Measurements from ENCODE around the gene P2RX3.

The P2RX3 gene

DNA sequence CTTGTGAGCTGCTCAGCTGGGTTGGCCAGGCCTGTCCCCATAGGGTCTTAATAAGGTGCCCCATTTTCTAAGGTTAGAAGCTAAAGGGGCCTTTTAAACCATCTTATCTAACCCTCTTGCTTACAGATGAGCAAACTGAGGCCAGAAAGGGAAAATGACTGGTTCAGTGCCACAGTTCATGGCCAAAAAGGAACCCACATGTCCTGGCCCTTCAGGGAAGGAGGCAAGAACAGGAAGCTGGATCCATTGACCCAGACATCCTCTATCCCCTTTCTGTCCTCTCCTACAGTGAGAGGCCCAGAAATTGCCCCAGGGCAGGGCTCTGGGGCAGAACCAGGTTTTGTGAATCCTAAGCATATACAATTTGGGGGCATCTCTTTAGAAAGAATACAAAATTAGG, 32.8 kb downstream of the P2RX3 start:
- H3K4me1 ChIP-seq (ENCODE audit: insufficient read depth, low read length): peaks cover 6% of the 10 kb centered on the region
- no peaks in the 10 kb centered on the region for H3K36me3 ChIP-seq (ENCODE audit: insufficient read depth, low read length)

DNA sequence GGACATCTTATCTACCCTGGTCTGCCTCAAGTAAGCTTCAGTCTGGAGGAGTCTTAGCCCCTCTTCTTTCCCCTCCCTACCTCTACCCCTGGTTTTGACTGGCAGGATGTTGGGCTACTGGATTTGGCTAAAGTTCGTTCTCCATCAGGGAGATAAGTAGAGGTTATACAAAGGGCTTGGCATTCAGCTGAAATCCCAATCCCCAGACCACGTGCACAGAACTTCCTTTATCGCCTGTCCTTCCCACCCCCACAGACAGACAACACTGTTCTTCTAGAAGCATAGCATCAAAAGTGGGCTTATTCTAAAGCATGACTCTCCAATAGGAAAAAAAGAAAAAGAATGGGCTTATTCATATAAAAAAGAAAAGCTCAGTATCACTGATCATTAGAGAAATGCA, 35.0 kb downstream of the P2RX3 start:
- H3K9me3 ChIP-seq (ENCODE audit: control insufficient read depth, insufficient read depth, low read length): no peaks in the 10 kb centered on the region
- H3K9ac ChIP-seq (ENCODE audit: low read depth, low read length): no peak overlapping the region
- no peaks in the 10 kb centered on the region for H3K4me1 ChIP-seq (ENCODE audit: insufficient read depth, low read length)
- H3K36me3 ChIP-seq (ENCODE audit: insufficient read depth, low read length): no peaks in the 10 kb centered on the region

More for the DNA sequence above, 32.8 kb downstream of the P2RX3 start:
- no peaks in the 10 kb centered on the region for H3K9me3 ChIP-seq (ENCODE audit: control insufficient read depth, insufficient read depth, low read length)
- H3K9ac ChIP-seq (ENCODE audit: low read depth, low read length): no peak overlapping the region

DNA sequence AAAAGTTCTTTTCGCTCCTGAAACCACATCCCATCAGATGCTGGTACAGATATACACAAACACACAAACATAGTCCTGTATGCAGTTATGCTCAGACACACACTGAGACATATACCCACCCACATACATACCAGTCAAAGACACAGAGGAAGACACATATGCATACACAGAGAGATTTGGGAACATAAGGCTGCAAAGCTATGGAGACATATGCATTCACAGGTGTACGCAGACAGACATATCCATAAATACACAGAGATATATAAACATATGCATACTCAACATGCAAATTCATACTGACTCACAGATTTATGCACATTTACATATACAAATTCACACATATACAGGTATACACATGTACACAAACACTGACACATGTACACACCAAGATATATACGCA, 36.8 kb downstream of the P2RX3 start:
- H3K9ac ChIP-seq (ENCODE audit: low read depth, low read length): no peak overlapping the region
- no peaks in the 10 kb centered on the region for H3K9me3 ChIP-seq (ENCODE audit: control insufficient read depth, insufficient read depth, low read length)
- no peaks in the 10 kb centered on the region for H3K4me1 ChIP-seq (ENCODE audit: insufficient read depth, low read length)
- no peaks in the 10 kb centered on the region for H3K36me3 ChIP-seq (ENCODE audit: insufficient read depth, low read length)

DNA sequence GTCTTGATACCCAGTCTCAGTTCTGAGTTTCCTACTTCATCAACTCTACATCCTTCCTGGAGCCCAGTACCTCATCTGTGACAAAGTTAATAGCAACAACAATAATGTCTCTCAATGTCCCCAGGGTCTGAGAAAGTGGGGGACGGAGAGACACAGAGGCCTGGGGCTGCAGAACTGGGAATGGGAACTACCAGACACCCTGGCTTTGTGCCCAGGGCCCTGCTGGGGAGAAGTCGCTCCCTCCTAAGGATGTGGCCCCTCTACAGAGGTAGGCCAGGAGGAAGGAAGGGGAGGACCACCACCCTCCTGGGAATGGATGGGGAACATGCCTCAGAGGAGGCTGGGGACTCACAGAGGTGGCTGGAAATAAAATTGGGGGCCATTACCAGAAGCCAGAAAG, 37.3 kb downstream of the P2RX3 start:
- no peaks in the 10 kb centered on the region for H3K4me1 ChIP-seq (ENCODE audit: insufficient read depth, low read length)
- no peak overlapping the region for H3K9ac ChIP-seq (ENCODE audit: low read depth, low read length)
- H3K9me3 ChIP-seq (ENCODE audit: control insufficient read depth, insufficient read depth, low read length): no peaks in the 10 kb centered on the region
- no peaks in the 10 kb centered on the region for H3K36me3 ChIP-seq (ENCODE audit: insufficient read depth, low read length)

DNA sequence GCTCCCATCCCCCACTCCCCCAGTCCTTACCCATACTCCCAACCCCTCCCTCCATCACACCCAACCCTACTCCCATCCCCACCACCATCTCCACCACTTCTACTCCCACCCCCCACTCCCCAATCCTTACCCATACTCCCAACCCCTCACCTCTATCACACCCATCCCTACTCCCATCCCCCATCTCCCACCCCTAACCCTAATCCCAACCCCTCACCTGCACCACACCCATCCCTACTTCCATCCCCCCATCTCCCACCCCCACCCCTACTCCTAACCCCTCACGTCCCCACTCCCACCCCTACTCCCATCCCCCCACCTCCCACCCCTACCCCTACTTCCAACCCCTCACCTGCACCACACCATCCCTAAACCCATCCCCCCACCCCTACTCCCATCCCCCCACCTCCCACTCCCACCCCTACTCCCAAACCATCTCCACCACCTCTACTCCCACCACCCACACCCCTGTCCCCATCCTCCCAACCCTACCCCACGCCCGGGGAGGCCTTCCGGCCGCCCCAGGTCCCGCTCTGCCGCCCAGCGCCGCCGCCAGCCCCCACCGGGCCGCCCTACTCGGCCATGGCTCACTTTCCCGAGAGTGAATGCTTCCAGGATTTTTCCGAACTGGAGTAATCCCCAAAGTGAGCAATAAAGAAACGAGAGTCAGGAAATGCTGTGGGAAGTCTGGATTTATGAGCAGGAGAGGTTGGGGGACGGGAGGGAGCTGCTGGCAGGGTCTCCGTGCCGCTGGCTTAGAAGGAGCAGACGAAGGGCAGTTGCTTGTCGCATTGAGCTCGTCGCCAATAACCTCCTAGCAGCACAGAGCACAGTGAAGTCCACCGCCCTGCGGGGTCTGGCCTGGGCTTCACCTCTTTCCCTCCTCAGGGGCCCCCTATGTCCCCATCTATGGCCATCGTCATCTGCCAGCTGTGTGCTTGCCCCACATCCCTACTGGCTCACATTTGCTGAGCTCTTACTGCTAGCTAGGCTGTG, 38.2 kb downstream of the P2RX3 start:
- Histone ChIP-seq H3K36me3 (ENCODE audit: insufficient read depth, low read length) (no peaks in the 10 kb centered on the region), H3K9ac (ENCODE audit: low read depth, low read length) (no peak overlapping the region; the same call in 1 of the 2 replicates), H3K9me3 (ENCODE audit: control insufficient read depth, insufficient read depth, low read length) (no peaks in the 10 kb centered on the region), H3K4me1 (ENCODE audit: insufficient read depth, low read length) (no peaks in the 10 kb centered on the region)

DNA sequence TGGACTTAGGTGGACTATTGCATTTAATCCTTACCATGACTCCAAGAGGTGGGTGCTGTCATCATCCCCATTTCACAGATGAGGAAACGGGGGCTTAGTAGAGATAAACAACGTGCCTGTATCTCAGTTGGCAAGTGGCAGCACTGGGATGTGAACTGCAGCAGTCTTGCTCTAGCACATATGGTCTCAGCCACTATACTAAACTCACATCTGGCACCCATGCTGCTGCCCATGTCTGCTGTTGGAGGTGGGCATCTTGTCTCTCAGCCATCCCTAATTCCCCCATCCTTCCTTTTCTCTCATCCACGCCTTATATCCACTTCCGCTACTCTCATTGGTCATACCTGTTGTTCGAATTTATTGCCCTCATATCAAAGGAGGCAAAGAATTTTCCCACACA, 39.0 kb downstream of the P2RX3 start:
- Histone ChIP-seq H3K4me1 (ENCODE audit: insufficient read depth, low read length) (no peaks in the 10 kb centered on the region), H3K9me3 (ENCODE audit: control insufficient read depth, insufficient read depth, low read length) (no peaks in the 10 kb centered on the region), H3K9ac (ENCODE audit: low read depth, low read length) (no peak overlapping the region), H3K36me3 (ENCODE audit: insufficient read depth, low read length) (no peaks in the 10 kb centered on the region)

DNA sequence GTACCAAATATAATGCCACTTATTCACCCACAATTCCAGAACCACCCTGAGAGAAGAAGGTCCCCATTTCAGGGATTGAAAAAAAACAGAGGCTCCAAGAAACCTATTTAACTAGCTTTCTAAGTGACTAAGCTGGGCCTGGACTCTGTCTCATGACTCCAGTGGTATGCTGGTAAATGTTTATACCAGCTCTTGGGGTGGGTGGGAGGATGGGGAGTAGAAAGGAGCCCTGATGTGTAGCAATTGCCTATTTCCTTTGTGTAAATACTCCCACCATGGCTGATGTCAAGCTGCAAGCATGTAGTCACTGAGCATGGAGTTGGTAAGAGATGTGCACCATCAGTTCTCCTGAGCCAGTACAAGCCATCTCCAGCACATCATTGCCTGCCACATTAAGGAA, 40.0 kb downstream of the P2RX3 start:
- H3K36me3 ChIP-seq (ENCODE audit: insufficient read depth, low read length): no peaks in the 10 kb centered on the region
- H3K9ac ChIP-seq (ENCODE audit: low read depth, low read length): no peak overlapping the region

DNA sequence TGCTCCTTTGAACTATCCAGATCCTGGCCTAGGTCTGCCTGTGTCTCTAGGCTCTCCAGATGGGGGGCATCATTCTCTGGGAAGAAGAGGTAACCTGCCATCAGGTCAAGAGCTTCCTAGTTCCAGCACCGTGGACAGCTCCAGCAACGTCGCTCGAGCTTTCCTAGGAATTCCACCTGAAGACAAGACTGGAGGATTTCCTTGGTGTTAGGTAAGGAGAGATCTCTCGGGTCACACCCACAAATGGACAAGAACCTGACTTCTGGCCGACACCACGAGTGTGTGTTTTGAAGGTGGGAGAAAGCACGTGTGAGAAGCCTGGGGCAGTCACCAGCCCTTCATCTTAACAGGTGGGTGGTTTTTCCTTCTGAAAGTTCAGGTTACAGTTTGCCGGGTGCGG, 41.6 kb downstream of the P2RX3 start:
- H3K9me3 ChIP-seq (ENCODE audit: control insufficient read depth, insufficient read depth, low read length): no peaks in the 10 kb centered on the region
- no peaks in the 10 kb centered on the region for H3K4me1 ChIP-seq (ENCODE audit: insufficient read depth, low read length)
- no peaks in the 10 kb centered on the region for H3K36me3 ChIP-seq (ENCODE audit: insufficient read depth, low read length)
- H3K9ac ChIP-seq (ENCODE audit: low read depth, low read length): no peak overlapping the region

More for the DNA sequence above, 40.0 kb downstream of the P2RX3 start:
- H3K9me3 ChIP-seq (ENCODE audit: control insufficient read depth, insufficient read depth, low read length): no peaks in the 10 kb centered on the region
- H3K4me1 ChIP-seq (ENCODE audit: insufficient read depth, low read length): no peaks in the 10 kb centered on the region

DNA sequence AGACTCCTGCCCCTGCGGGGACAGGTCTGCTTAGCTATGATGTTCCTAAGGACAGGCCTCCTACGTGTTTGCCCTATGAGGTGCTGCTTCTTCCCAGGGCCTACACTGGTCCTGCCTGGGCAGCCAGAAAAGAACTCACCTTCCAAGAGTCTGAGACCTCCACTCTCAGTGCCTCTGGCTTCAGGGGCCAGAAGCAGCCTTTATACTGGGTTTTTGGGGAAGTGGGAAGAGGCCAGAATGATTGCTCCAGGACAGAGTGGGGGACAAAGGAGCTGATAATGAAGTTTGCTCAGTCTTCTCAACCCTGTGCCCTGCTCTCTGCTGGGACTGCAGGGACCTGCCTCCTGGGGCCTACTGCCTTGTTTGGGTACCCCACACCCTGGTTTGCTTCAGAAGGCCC, 42.8 kb downstream of the P2RX3 start, which contains the start of gene PRG3:
Gene PRG3 (minus strand): TSS at position 176 of the 400 bp plus-strand sequence. CDS start 442 bp downstream, outside the sequence.
- Histone ChIP-seq H3K4me1 (ENCODE audit: insufficient read depth, low read length) (no peaks in the 10 kb centered on the region), H3K9me3 (ENCODE audit: control insufficient read depth, insufficient read depth, low read length) (no peaks in the 10 kb centered on the region), H3K9ac (ENCODE audit: low read depth, low read length) (no peak within 1 kb of the TSS), H3K36me3 (ENCODE audit: insufficient read depth, low read length) (no peaks in the 10 kb centered on the region)

DNA sequence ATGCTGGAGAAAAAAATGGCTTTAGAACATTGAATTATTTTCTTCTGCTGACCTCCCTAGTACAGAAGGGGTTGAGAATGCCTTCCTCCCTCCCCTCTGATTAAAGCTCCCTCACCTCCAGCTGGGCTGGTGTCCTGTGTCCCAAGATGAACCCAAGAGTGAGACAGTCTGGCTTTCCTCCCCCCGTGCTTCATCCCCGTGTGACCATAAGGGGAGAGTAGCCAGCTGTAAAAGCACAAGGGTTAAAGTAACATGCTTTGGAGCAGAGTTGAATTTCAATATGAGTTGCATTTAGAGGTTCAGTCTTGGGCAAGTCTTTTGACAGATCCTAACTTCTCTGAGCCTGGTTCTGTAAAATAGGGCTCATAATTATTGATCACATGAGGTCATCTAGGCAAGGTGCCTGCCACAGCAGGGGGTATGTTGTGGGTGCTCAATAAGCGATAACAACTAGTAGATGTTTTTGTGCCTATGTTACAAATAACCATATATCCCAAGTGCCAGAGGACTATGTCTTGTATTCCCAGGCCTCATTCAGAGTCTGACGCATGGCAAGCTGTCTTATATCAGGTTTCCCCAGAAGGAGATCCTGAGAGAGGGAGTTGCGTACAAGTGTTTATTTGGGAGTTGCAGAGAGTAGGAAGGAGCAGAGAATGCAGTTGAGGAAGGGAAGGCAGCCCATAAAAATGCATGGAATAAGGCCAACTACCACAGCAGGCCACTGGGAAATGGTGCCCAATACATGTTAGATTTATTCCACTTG, 48.2 kb downstream of the P2RX3 start:
- Histone ChIP-seq H3K4me1 (ENCODE audit: insufficient read depth, low read length) (no peaks in the 10 kb centered on the region), H3K9me3 (ENCODE audit: control insufficient read depth, insufficient read depth, low read length) (no peaks in the 10 kb centered on the region), H3K9ac (ENCODE audit: low read depth, low read length) (no peak overlapping the region), H3K36me3 (ENCODE audit: insufficient read depth, low read length) (no peaks in the 10 kb centered on the region)

DNA sequence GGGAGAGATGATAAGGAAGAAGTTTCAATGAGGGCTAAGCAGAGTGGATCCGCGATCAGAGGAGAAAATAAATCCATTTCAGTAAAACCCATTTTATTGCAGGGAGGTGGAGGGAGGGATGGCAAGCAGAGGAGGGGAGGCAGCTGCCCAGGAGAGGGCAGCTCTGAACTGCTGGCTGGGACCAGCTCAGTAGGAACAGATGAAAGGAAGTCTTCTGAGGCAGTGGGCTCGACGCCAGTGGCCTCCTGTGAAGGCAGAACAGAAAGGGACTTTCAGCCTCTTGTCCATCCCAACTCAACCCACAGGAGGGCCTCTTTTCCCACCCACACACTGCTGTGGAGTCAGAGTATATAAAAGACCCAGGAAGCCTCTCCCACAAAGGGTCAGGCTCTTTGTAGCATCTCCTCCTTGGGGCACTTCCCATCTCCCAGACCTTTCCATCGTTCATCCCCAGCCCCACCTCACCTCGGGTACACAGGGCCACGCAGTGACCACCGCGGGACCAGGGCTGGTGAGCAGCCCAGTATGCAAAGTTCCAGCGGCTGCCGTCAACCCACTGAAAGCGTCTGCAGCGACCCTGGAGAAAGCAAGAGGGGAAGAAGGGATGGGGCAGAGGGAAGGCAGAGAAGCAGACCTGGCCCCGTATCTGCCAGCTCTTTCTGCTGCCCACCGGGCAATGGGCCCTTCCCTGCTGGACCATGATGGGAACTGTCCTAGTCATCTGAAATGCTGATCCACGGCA, 49.3 kb downstream of the P2RX3 start:
- H3K36me3 ChIP-seq (ENCODE audit: insufficient read depth, low read length): no peaks in the 10 kb centered on the region
- H3K9me3 ChIP-seq (ENCODE audit: control insufficient read depth, insufficient read depth, low read length): no peaks in the 10 kb centered on the region
- H3K4me1 ChIP-seq (ENCODE audit: insufficient read depth, low read length): no peaks in the 10 kb centered on the region
- no peak overlapping the region for H3K9ac ChIP-seq (ENCODE audit: low read depth, low read length)

DNA sequence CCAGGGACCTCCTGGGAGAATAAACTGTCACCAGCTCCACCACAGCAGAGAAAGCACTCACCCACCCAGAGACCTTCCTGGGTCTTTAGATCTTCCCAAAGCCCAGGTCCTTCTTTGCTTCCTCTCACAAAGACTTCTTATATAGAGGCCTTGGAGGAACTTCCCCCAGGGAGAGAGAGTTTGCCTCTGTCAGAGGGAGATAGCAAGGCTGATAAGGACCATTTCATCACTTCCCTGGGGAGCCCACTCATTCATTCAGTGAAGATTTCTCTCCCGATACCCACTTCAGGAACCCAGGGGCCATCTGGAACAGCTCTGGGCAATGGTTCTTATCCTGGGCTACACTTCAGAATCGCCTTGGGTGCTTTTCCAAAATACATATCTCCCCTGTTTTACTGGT, 52.4 kb downstream of the P2RX3 start, which contains the start of gene PRG2:
Gene PRG2 (minus strand): TSS at position 116 of the 400 bp plus-strand sequence. CDS start 706 bp downstream, outside the sequence.
- H3K4me1 ChIP-seq (ENCODE audit: insufficient read depth, low read length): no peaks in the 10 kb centered on the region
- no peak within 1 kb of the TSS for H3K9ac ChIP-seq (ENCODE audit: low read depth, low read length)
- H3K36me3 ChIP-seq (ENCODE audit: insufficient read depth, low read length): no peaks in the 10 kb centered on the region
- no peaks in the 10 kb centered on the region for H3K9me3 ChIP-seq (ENCODE audit: control insufficient read depth, insufficient read depth, low read length)

DNA sequence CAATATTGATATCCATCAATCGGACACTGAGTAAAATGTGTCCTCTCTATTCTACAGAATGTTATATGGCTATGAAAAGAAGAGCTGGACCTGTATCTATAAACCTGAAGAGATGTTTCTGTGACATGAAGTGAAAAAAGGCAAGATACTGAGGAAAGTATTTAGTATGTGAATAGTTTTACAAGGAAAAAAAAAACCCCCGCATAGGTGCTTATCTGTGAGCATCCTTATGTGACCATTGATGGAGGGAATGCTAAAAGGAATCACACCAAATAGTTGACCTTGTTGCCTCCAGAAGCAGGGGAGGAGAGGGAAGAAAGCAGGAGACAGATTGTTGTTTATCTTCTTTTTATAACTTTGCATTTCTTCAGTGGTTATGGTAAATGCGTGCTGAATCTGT, 53.0 kb downstream of the P2RX3 start:
- Histone ChIP-seq H3K36me3 (ENCODE audit: insufficient read depth, low read length) (no peaks in the 10 kb centered on the region), H3K9ac (ENCODE audit: low read depth, low read length) (no peak overlapping the region), H3K4me1 (ENCODE audit: insufficient read depth, low read length) (no peaks in the 10 kb centered on the region), H3K9me3 (ENCODE audit: control insufficient read depth, insufficient read depth, low read length) (no peaks in the 10 kb centered on the region)

DNA sequence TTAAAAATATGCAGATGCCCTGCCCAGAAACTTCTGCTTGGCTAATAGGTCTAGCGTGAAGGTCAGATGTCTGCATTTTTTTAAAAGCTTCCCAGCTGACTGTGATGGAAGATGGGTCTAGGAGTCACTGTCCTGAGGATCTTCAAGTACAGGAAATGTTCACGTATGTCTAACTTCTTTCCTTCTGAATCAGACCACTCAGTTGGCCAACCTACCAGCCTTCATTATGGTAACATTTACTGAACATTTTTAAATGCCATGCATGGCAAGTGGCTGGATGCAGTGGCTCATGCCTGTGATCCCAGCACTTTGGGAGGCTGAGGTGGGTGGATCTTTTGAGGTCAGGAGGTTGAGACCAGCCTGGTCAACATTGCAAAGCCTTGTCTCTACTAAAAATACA, 53.4 kb downstream of the P2RX3 start:
- Histone ChIP-seq H3K4me1 (ENCODE audit: insufficient read depth, low read length) (no peaks in the 10 kb centered on the region), H3K36me3 (ENCODE audit: insufficient read depth, low read length) (no peaks in the 10 kb centered on the region), H3K9ac (ENCODE audit: low read depth, low read length) (no peak overlapping the region), H3K9me3 (ENCODE audit: control insufficient read depth, insufficient read depth, low read length) (no peaks in the 10 kb centered on the region)
